ENCODE data around the gene DZIP1.

DNA sequence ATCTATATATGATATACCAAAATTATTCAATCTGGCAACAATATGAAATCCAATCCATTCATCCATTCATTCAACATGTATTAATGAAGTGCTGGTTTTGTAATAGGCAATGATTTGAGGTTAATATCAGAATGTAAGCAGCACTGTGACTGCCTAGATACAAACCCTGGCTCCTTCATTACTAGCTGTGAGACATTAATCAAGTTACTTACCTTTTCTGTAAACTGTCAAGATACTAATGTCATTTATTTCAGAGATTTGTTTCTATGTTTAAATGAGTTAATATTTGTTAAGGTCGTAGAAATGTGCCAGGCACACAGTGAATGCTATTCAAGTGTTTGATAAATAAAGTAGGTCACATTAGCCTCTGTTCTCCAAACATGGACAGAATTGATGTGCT lies 51.0 kb downstream of the DZIP1 start:
- TF ChIP-seq, protein P1, sequence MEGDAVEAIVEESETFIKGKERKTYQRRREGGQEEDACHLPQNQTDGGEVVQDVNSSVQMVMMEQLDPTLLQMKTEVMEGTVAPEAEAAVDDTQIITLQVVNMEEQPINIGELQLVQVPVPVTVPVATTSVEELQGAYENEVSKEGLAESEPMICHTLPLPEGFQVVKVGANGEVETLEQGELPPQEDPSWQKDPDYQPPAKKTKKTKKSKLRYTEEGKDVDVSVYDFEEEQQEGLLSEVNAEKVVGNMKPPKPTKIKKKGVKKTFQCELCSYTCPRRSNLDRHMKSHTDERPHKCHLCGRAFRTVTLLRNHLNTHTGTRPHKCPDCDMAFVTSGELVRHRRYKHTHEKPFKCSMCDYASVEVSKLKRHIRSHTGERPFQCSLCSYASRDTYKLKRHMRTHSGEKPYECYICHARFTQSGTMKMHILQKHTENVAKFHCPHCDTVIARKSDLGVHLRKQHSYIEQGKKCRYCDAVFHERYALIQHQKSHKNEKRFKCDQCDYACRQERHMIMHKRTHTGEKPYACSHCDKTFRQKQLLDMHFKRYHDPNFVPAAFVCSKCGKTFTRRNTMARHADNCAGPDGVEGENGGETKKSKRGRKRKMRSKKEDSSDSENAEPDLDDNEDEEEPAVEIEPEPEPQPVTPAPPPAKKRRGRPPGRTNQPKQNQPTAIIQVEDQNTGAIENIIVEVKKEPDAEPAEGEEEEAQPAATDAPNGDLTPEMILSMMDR (IDR thresholded peaks at IDR 0.05) = no peak
- no peak for TF ChIP-seq ZFX (IDR thresholded peaks at IDR 0.05; ENCODE audit: borderline replicate concordance)
